Activated CD4-positive, alpha-beta T cell treated with anti-CD3 and anti-CD28 coated beads, Interleukin-2, amount 50 U/mL, for 1 hour (primary cell): ENCODE data around the gene EVA1B.

Experiments used
- DNase-seq: peaks from one replicate; pipeline ENCODE4 v3.0.0-alpha.2; 2020

The EVA1B gene

GRCh38 chr1:36274201-36274600 lies 49.2 kb downstream of the EVA1B start:
- no peak for DNase-seq

- no peak for DNase-seq
Measured at GRCh38 chr1:36273024-36273423, 50.4 kb downstream of the EVA1B start.
